ENCODE measurements around the gene MRPL16. TPM values are rescaled to one million over a fixed set of nuclear protein-coding genes. Genes with fewer than 3 reads are reported as not detected.
A peak's percentile ranks its signal among the peaks of the same experiment; 100 is the strongest.

MRPL16 gene
- total and polyA plus RNA-seq, 12 donors, result 69.9 to 108 (median 89.2) TPM

DNA sequence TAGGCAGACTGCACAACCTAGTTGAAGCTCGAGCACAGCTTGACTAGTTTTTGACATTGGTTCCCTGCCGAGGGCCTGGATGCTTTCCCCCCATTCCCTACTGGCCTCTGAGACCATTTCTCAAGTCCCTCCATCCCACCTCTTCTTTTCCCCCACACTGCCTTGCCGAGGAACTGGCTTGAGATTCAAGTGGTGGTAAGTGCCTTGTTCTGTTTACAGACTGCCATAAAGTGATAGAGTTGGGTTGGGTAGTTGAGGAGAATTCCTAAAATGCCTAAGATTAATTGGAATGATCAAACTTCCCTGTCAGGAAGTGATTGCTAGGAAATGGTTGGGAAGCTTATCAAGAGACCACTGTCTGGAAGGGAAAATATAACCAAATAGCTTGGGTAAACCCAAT lies 16.2 kb downstream of the MRPL16 start:
- no peak for ATAC-seq

GRCh38 chr11:59792507-59792906 lies 18.1 kb downstream of the MRPL16 start:
- WGBS, 2 donors, result 89 to 93% methylated on average over 1 of the region's 1 CpG

More for the DNA sequence above, 16.2 kb downstream of the MRPL16 start:
- H3K9me3 ChIP-seq, result no peaks in the 10 kb centered on the region
- peaks cover 0 to 100% (median 40%) of the 10 kb centered on the region in 9 donors for H3K36me3 ChIP-seq
- H3K4me1 ChIP-seq, result no peaks in the 10 kb centered on the region
- no peak for DNase-seq
- H3K27me3 ChIP-seq, result no peaks in the 10 kb centered on the region
- intact Hi-C loops (cut with DNase I), result no loop called here
- WGBS, 2 donors, result 82 to 89% methylated on average over 3 of the region's 3 CpGs
- no peak overlapping the region for H3K27ac ChIP-seq
- no peak overlapping the region for H3K4me3 ChIP-seq
- TF ChIP-seq, protein P1, sequence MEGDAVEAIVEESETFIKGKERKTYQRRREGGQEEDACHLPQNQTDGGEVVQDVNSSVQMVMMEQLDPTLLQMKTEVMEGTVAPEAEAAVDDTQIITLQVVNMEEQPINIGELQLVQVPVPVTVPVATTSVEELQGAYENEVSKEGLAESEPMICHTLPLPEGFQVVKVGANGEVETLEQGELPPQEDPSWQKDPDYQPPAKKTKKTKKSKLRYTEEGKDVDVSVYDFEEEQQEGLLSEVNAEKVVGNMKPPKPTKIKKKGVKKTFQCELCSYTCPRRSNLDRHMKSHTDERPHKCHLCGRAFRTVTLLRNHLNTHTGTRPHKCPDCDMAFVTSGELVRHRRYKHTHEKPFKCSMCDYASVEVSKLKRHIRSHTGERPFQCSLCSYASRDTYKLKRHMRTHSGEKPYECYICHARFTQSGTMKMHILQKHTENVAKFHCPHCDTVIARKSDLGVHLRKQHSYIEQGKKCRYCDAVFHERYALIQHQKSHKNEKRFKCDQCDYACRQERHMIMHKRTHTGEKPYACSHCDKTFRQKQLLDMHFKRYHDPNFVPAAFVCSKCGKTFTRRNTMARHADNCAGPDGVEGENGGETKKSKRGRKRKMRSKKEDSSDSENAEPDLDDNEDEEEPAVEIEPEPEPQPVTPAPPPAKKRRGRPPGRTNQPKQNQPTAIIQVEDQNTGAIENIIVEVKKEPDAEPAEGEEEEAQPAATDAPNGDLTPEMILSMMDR (IDR thresholded peaks at IDR 0.05), result no peak

DNA sequence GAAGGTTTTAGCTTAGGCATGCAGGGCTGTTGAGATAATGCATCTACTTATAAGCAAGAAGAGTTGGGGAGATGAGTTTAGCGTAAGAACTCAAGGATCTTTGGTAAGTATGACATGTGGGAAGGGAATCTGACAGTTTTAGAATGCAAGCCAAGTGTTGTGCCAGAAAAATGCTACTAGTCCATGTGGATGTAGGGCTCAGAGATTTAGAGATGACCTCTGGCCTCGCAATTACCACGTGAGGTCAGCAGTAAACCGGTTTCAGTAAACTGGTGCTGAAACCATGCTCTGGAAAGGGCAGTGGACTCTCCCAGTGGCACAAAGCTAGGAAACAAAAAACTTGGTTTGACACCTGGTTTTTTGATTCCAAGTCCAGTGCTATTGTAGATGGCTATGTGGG lies 18.9 kb downstream of the MRPL16 start:
- no peaks in the 10 kb centered on the region for H3K9me3 ChIP-seq
- no peak for DNase-seq
- peaks cover 0 to 15% (median 13%) of the 10 kb centered on the region in 9 donors for H3K4me1 ChIP-seq
- H3K27ac ChIP-seq, result no peak overlapping the region
- H3K27me3 ChIP-seq, result no peaks in the 10 kb centered on the region
- no peak overlapping the region for H3K4me3 ChIP-seq
- no peak for ATAC-seq
- TF ChIP-seq, protein P1 (IDR thresholded peaks at IDR 0.05), result no peak
- H3K36me3 ChIP-seq, result peaks cover 0 to 93% (median 40%) of the 10 kb centered on the region in 9 donors
- intact Hi-C loops (cut with DNase I), result no loop called here
- WGBS, 2 donors, result 95 to 97% methylated on average over 4 of the region's 4 CpGs

More at GRCh38 chr11:59792507-59792906, 18.1 kb downstream of the MRPL16 start:
- no peaks in the 10 kb centered on the region for H3K9me3 ChIP-seq
- peaks cover 0 to 100% (median 40%) of the 10 kb centered on the region in 9 donors for H3K36me3 ChIP-seq
- H3K27ac ChIP-seq, result no peak overlapping the region
- H3K4me1 ChIP-seq, result peaks cover 0 to 6% (median 4%) of the 10 kb centered on the region in 9 donors
- TF ChIP-seq, protein P1 (IDR thresholded peaks at IDR 0.05), result no peak
- no peak for ATAC-seq
- no peaks in the 10 kb centered on the region for H3K27me3 ChIP-seq
- intact Hi-C loops (cut with DNase I), result no loop called here
- DNase-seq, result no peak
- H3K4me3 ChIP-seq, result no peak overlapping the region

GRCh38 chr11:59787816-59788215 lies 22.8 kb downstream of the MRPL16 start:
- Histone ChIP-seq H3K4me1 (peaks cover 0 to 33% (median 16%) of the 10 kb centered on the region in 9 donors), H3K4me3 (no peak overlapping the region), H3K36me3 (peaks cover 0 to 55% (median 20%) of the 10 kb centered on the region in 9 donors), H3K9me3 (no peaks in the 10 kb centered on the region), H3K27ac (peak overlapping the region in 4 of 10 donors; percentile 2 to 23 (median 12)), H3K27me3 (no peaks in the 10 kb centered on the region)
- TF ChIP-seq, protein P1 (IDR thresholded peaks at IDR 0.05), result no peak
- ATAC-seq (no peak), DNase-seq (no peak)
- 40 to 44% methylated on average over 3 of the region's 3 CpGs for WGBS, 2 donors
- intact Hi-C loops (cut with DNase I), result no loop called here

Measured in heart right ventricle (tissue), 16 donors.